IMR-90 (cell line): ENCODE measurements around the gene LEKR1.
A peak's percentile ranks its signal among the peaks of the same experiment; 100 is the strongest.

ENCODE experiments used
- CEBPB ChIP-seq: IDR thresholded peaks from 2 replicates; pipeline ENCODE4 v1.6.1; 2012; ENCODE audit warnings: low read depth, low read length, improper control_type of control experiment
- CHD1 ChIP-seq: IDR thresholded peaks from 2 replicates; pipeline ENCODE4 v1.6.1; 2012; ENCODE audit warnings: low read depth, low read length, improper control_type of control experiment
- CTCF ChIP-seq: conservative IDR thresholded peaks from 2 replicates; pipeline ENCODE4 v1.5.1; 2012; ENCODE audit warnings: mild to moderate bottlenecking, low read depth, low read length, improper control_type of control experiment
- MAZ ChIP-seq: IDR thresholded peaks from 2 replicates; pipeline ENCODE4 v1.6.1; 2012; ENCODE audit warnings: low read depth, mild to moderate bottlenecking, low read length, improper control_type of control experiment, moderate library complexity, borderline replicate concordance
- MXI1 ChIP-seq: IDR thresholded peaks from 2 replicates; pipeline ENCODE4 v1.6.1; 2012; ENCODE audit warnings: low read depth, mild to moderate bottlenecking, low read length, moderate library complexity, borderline replicate concordance
- POLR2A ChIP-seq: IDR thresholded peaks from 2 replicates; pipeline ENCODE4 v1.6.1; 2012; ENCODE audit warnings: mild to moderate bottlenecking, low read depth, low read length
- RAD21 ChIP-seq: IDR thresholded peaks from 2 replicates; pipeline ENCODE4 v1.6.1; 2012; ENCODE audit warnings: low read length, improper control_type of control experiment
- RFX5 ChIP-seq: IDR thresholded peaks from 2 replicates; pipeline ENCODE4 v1.8.0; 2012; ENCODE audit warnings: low read depth, mild to moderate bottlenecking, low read length, moderate library complexity

- TF ChIP-seq CTCF (no peak), MXI1 (no peak), POLR2A (peak; percentile 11), MAZ (no peak), RFX5 (no peak), CHD1 (no peak), CEBPB (peak; percentile 72; the same call in 1 of the 2 replicates), RAD21 (no peak)
Measured at GRCh38 chr3:157082305-157082982, 256.3 kb downstream of the LEKR1 start.
